GM21515 (cell line): ENCODE data around the gene PPP6R2.

Experiments
- ATAC-seq: cut with Tn5 transposase; IDR thresholded peaks from one replicate; pipeline ENCODE4 v1.9.1; 2021; ENCODE audit not compliant: unreplicated experiment

The PPP6R2 gene

GRCh38 chr22:50305923-50306566, 37.1 kb upstream of the PPP6R2 start:
- ATAC-seq, result no peak

GRCh38 chr22:50306753-50307749, 36.1 kb upstream of the PPP6R2 start, which contains the start of gene PLXNB2:
Gene PLXNB2 (minus strand): TSS chr22:50307646. CDS start chr22:50290584, 17,062 bp downstream.
- ATAC-seq, result no peak

GRCh38 chr22:50307890-50308596, 35.1 kb upstream of the PPP6R2 start:
- no peak for ATAC-seq

GRCh38 chr22:50308597-50308935, 34.6 kb upstream of the PPP6R2 start:
- ATAC-seq, result no peak

GRCh38 chr22:50308986-50309600, 34.0 kb upstream of the PPP6R2 start:
- no peak for ATAC-seq

GRCh38 chr22:50309601-50309991, 33.5 kb upstream of the PPP6R2 start:
- no peak for ATAC-seq

GRCh38 chr22:50310031-50310722, 33.0 kb upstream of the PPP6R2 start:
- no peak for ATAC-seq

GRCh38 chr22:50310949-50311444, 32.1 kb upstream of the PPP6R2 start:
- ATAC-seq, result no peak

- ATAC-seq, result no peak
These were observed 31.3 kb upstream of the PPP6R2 start for GRCh38 chr22:50311606-50312351.

GRCh38 chr22:50312371-50312770, 30.8 kb upstream of the PPP6R2 start:
- no peak for ATAC-seq

- ATAC-seq, result no peak
These were observed 30.1 kb upstream of the PPP6R2 start for GRCh38 chr22:50313021-50313420.

- ATAC-seq, result no peak
These were observed 29.5 kb upstream of the PPP6R2 start for GRCh38 chr22:50313600-50313999.

GRCh38 chr22:50314081-50314454, 29.1 kb upstream of the PPP6R2 start:
- ATAC-seq, result no peak

- ATAC-seq, result peak; percentile 70
These were observed 28.5 kb upstream of the PPP6R2 start for GRCh38 chr22:50314455-50315288.

GRCh38 chr22:50315289-50316113, 27.6 kb upstream of the PPP6R2 start:
- ATAC-seq, result no peak

- ATAC-seq, result no peak
These were observed 26.7 kb upstream of the PPP6R2 start for GRCh38 chr22:50316114-50317065.

GRCh38 chr22:50317178-50317577, 25.9 kb upstream of the PPP6R2 start:
- no peak for ATAC-seq
